ENCODE results near the gene PLA2G6. TPM values are rescaled to one million over a fixed set of nuclear protein-coding genes. Genes with fewer than 3 reads are reported as not detected.

The PLA2G6 gene
- total and polyA plus RNA-seq, 2 of the 13 experiments (the other 11 are each of a cell fraction or from before 2014, with no cell fraction given), result 4.8 to 11.5 TPM

GRCh38 chr22:38172832-38173640 lies 8.6 kb downstream of the PLA2G6 start (continued):
- no peak for TF ChIP-seq PTBP1 (IDR thresholded peaks at IDR 0.05; ENCODE audit: low read depth, low read length, poor library complexity, severe bottlenecking)
- TF ChIP-seq, protein P1, sequence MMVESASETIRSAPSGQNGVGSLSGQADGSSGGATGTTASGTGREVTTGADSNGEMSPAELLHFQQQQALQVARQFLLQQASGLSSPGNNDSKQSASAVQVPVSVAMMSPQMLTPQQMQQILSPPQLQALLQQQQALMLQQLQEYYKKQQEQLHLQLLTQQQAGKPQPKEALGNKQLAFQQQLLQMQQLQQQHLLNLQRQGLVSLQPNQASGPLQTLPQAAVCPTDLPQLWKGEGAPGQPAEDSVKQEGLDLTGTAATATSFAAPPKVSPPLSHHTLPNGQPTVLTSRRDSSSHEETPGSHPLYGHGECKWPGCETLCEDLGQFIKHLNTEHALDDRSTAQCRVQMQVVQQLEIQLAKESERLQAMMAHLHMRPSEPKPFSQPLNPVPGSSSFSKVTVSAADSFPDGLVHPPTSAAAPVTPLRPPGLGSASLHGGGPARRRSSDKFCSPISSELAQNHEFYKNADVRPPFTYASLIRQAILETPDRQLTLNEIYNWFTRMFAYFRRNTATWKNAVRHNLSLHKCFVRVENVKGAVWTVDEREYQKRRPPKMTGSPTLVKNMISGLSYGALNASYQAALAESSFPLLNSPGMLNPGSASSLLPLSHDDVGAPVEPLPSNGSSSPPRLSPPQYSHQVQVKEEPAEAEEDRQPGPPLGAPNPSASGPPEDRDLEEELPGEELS (CRISPR knock-in tag; IDR thresholded peaks at IDR 0.05), result peak; percentile 44; the same call in 1 of the 2 replicates
- TF ChIP-seq, protein P2, sequence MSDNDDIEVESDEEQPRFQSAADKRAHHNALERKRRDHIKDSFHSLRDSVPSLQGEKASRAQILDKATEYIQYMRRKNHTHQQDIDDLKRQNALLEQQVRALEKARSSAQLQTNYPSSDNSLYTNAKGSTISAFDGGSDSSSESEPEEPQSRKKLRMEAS (IDR thresholded peaks at IDR 0.05), result peak; percentile 71
- TF ChIP-seq ZNF616 (CRISPR knock-in tag; IDR thresholded peaks at IDR 0.05; ENCODE audit: low read depth), result no peak
- no peak for TF ChIP-seq CSRNP2 (CRISPR knock-in tag; conservative IDR thresholded peaks at IDR 0.05; ENCODE audit: low read depth)
- TF ChIP-seq HNRNPL (IDR thresholded peaks at IDR 0.05; ENCODE audit: low read depth, low read length), result peak; percentile 87; the same call in 1 of the 2 replicates
- TF ChIP-seq, protein P3, sequence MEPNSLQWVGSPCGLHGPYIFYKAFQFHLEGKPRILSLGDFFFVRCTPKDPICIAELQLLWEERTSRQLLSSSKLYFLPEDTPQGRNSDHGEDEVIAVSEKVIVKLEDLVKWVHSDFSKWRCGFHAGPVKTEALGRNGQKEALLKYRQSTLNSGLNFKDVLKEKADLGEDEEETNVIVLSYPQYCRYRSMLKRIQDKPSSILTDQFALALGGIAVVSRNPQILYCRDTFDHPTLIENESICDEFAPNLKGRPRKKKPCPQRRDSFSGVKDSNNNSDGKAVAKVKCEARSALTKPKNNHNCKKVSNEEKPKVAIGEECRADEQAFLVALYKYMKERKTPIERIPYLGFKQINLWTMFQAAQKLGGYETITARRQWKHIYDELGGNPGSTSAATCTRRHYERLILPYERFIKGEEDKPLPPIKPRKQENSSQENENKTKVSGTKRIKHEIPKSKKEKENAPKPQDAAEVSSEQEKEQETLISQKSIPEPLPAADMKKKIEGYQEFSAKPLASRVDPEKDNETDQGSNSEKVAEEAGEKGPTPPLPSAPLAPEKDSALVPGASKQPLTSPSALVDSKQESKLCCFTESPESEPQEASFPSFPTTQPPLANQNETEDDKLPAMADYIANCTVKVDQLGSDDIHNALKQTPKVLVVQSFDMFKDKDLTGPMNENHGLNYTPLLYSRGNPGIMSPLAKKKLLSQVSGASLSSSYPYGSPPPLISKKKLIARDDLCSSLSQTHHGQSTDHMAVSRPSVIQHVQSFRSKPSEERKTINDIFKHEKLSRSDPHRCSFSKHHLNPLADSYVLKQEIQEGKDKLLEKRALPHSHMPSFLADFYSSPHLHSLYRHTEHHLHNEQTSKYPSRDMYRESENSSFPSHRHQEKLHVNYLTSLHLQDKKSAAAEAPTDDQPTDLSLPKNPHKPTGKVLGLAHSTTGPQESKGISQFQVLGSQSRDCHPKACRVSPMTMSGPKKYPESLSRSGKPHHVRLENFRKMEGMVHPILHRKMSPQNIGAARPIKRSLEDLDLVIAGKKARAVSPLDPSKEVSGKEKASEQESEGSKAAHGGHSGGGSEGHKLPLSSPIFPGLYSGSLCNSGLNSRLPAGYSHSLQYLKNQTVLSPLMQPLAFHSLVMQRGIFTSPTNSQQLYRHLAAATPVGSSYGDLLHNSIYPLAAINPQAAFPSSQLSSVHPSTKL (CRISPR knock-in tag; IDR thresholded peaks at IDR 0.05), result peak; percentile 78; the same call in 1 of the 2 replicates
- TF ChIP-seq TEAD3 (CRISPR knock-in tag; optimal IDR thresholded peaks at IDR 0.05; ENCODE audit: borderline replicate concordance), result no peak
- no peak for TF ChIP-seq KAT7 (CRISPR knock-in tag; IDR thresholded peaks at IDR 0.05; ENCODE audit: borderline replicate concordance)
- no peak for TF ChIP-seq ZMYM3 (CRISPR knock-in tag; IDR thresholded peaks at IDR 0.05)
- peak; percentile 47 for TF ChIP-seq UBTF (CRISPR knock-in tag; IDR thresholded peaks at IDR 0.05)
- TF ChIP-seq ZFX (CRISPR knock-in tag; IDR thresholded peaks at IDR 0.05; ENCODE audit: low read depth), result no peak
- TF ChIP-seq SRSF4 (IDR thresholded peaks at IDR 0.05; ENCODE audit: low read depth, low read length, poor library complexity, severe bottlenecking), result no peak
- TF ChIP-seq ARNT (IDR thresholded peaks at IDR 0.05), result no peak
- no peak for TF ChIP-seq SRSF1 (optimal IDR thresholded peaks at IDR 0.05; ENCODE audit: low read depth, low read length)
- TF ChIP-seq ZNF549 (CRISPR knock-in tag; IDR thresholded peaks at IDR 0.05), result no peak
- TF ChIP-seq CTCF (CRISPR knock-in tag; IDR thresholded peaks at IDR 0.05), result no peak
